Fibroblast of peridontal ligament (primary cell): ENCODE results near the gene UNC5B.

ENCODE experiments used
- DNase-seq: peaks from one replicate; pipeline ENCODE4 v3.0.0-alpha.2; 2010; ENCODE audit errors: extremely low read depth

The UNC5B gene

DNA sequence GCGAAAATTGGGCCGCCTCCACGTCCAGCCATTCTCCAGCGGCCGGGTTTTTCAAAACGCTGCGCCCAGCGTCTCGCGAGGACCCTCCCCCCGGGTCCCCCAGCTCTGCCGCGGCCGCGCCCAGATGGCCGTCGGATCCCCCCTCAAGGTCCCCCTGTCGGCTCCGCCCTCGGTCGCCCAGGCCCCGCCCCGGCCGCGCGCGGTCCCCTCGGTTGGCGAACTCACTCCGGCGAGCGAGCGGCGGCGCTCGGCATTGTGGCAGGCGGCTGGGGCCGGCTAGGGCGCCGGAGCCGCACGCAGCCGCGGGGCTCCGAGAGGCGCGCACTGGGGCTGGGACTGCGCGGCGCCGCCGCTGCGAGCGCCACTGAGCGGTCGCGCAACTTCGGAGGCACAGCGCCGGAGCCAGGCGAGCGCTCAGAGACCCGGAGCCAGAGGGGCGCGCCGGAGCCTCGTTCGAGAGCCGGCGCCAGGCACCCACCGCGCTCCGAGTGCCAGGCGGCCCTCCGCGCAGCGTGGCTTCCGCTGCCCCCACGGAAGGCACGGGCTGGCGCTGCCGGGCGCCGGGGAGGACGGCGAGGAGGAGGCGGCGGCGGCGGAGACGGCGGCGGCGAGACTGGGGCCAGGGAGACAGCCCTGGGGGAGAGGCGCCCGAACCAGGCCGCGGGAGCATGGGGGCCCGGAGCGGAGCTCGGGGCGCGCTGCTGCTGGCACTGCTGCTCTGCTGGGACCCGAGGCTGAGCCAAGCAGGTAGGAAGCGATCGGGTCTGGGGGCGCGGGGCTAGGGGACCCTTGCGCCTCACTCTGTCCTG is at the start of gene UNC5B:
UNC5B (plus strand) TSS at position 253 of the 809 bp plus-strand sequence; CDS start at position 669, 416 bp downstream.
- peak; percentile 76 for DNase-seq

GRCh38 chr10:71173466-71173865 is 38.9 kb upstream of the UNC5B start:
- DNase-seq = no peak

DNA sequence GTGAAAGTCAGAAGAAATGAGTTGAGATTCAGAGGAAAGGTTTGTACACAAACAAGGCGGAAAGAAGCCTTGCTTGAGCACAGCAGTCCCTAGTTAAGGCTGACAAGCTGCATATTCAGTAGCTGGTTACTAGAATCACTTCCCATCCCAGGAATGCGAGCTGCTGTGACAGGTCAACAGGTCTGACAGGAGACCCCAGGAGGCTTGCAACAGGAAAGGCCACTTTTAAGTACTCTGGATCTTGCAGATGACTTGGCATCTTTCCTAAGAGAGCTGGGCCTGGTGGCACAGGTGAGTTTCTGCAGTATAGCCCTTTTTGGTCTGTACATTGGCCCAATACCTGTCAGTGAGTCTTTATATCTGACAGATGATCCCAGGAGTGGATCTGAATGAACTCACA is 35.7 kb upstream of the UNC5B start:
- no peak for DNase-seq

DNA sequence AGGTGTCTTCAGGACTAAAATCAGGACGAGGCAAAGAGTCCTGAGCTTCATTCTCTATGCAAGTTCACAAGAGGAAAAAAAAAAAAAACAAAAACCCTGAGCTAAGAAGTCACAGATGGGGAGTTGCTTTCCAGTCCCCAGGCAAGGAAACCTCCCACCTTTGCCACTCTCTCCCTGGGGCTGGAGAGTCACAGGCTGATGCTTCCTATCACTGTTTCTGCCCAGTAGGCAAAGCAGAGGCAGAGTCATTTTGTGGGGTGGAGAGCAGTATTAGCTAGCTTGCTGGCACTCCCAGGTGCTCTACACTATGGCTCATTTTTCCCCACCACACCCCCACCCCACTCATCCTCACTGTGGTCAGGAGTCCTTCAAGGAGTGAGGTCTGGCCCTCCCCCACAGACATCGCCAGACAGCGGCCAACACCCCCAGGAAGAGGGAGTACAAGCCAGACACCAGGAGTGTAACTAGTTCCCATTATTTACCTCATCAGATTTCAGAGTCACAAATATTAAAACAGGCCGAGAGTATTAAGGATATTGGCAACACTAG is 34.6 kb upstream of the UNC5B start:
- no peak for DNase-seq

- DNase-seq = no peak
Observed at GRCh38 chr10:71178880-71179279, 33.5 kb upstream of the UNC5B start.

DNA sequence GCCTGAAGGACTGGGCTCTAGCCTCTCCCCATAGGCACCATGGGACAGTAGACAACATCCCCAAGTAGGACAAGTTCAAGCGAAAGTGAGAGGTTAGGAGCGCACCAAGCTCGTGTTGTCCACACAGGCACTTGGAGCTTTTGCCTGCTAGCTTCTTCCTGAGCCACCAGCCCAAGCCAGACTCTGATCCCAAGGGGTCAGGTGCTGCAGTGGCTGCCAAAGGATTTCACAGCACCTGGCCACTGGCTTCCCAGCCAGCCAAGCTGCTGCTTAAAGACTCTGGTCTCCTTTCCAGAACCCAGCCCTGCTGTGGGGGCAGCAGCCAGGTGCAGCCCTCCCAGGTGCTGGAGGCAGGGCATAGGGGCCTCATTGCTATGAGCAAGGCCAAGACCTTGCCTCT is 33.0 kb upstream of the UNC5B start:
- DNase-seq = no peak

GRCh38 chr10:71184421-71184820 is 27.9 kb upstream of the UNC5B start:
- no peak for DNase-seq

DNA sequence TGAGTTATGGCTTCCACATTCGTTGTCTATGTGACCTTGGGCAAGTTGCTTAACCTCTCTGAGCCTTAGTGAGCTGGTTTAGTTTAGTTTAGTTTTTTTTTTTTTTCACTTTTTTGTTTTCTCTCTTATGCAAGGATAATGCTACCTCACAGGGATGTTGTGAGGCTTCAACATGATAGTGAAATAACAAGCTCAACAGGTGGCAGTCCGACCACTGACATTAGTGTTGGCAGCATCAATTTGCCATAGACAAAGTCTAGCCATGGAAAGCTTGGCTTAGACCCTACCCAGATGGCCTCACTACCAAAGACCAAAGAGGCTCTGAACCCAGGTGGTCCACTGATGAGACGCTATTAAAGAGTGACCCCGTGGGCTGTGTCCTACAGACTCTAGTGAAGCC is 27.2 kb upstream of the UNC5B start:
- DNase-seq = no peak

- DNase-seq = no peak
Observed at GRCh38 chr10:71187197-71187596, 25.2 kb upstream of the UNC5B start.

GRCh38 chr10:71187600-71187999 is 24.8 kb upstream of the UNC5B start:
- DNase-seq = no peak

DNA sequence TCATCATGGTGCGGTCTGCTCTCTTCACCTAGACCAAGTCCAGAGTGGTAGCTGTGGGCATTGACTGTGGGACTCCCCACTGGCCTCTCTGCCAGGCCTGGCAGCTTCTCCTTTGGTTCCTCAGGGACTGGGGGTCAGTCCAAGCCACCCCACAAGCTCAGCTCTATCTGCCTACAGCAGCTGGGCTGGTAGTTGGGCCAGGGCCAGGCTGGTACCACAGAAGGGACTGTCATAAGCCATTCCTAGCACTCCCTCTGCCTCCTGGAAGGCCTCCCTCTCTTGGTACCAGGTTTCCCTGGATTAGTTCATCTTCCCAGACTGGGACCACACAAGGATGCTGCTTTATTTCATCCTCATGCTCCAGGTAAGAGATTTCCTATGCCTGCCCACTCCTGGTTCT is 24.2 kb upstream of the UNC5B start:
- DNase-seq = no peak

GRCh38 chr10:71191019-71191418 is 21.4 kb upstream of the UNC5B start:
- no peak for DNase-seq

- DNase-seq = no peak
Observed at GRCh38 chr10:71191551-71192076, 20.8 kb upstream of the UNC5B start.

DNA sequence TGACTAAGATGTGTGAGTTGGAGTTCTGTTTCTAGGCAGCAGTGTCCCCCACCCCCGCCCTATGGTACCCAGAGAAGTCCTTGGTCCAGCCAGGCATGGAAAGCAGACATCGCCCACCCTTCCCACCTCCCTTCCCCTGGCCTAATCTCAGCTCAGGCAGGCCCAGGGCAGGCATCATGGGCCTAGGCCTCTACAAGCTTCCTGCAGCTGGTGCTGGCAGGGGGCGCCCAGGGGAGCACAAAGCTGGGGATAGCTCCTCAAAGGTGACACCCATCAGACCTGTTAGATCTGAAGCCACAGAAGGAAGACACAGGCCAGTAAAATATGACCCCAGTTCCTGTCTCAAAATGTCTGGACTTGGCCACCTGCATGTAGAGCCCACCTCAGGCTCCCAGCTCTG is 18.9 kb upstream of the UNC5B start:
- DNase-seq = no peak

- no peak for DNase-seq
Observed at GRCh38 chr10:71197955-71198354, 14.4 kb upstream of the UNC5B start.

DNA sequence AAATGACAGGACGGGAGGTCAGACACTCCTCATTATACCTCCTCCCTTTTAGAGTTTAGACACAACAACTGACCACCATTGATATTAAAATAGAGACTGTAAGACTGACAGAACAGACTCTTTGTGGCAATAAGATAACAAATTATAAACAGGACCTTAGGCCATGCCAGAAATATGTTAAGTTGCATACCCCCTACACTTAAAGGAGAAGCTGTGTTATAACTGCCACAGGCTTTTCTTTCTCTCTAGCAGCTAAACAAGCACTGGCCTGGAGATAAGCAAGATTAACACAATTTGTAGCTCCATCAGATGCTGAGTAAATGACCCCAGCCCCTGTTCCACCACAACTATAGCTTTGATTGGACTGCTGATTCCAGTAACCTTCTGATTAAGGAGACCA is 10.5 kb upstream of the UNC5B start:
- DNase-seq = no peak

GRCh38 chr10:71202314-71202713 is 10.1 kb upstream of the UNC5B start:
- DNase-seq = no peak

GRCh38 chr10:71203124-71203523 is 9.2 kb upstream of the UNC5B start:
- no peak for DNase-seq

DNA sequence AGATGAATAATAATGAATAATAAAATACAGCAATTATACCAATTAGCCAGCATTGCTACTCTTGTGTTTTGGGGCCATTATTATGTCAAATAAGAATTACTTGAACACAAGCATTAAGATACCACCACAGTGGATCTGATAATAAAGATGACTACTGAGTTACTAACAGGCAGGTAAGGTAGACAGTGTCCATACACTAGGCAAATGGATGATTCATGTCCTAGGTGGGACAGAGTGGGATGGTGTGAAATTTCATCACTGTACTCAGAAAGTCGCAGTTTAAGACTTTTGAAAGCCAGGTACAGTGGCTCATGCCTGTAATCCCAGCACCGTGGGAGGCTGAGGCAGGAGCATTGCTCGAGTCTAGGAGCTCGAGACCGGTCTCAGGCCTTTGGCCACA is 8.7 kb upstream of the UNC5B start:
- DNase-seq = no peak

DNA sequence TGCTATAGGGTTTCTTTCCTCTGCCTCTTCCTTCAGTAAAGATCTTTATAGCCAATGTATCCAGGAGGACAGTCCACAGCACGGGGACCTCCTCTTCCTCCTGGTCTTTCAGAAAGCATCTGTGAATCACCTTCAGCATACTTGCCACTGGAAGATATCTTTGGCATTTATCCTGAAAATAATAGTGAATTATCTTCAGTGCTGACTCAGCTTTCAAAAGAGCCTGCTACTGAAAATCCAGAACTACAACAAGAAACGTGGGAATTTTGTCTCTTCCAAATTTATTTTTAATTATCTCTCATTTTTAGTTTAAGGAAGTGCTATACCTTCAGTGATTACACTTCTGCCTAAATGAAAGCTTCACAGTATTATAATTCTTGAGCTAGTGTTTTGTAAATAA is 7.6 kb upstream of the UNC5B start:
- no peak for DNase-seq

- no peak for DNase-seq
Observed at GRCh38 chr10:71205468-71205867, 6.9 kb upstream of the UNC5B start.

- DNase-seq = no peak
Observed at GRCh38 chr10:71206911-71207310, 5.5 kb upstream of the UNC5B start.

- DNase-seq = no peak
Observed at GRCh38 chr10:71207578-71207977, 4.8 kb upstream of the UNC5B start.

DNA sequence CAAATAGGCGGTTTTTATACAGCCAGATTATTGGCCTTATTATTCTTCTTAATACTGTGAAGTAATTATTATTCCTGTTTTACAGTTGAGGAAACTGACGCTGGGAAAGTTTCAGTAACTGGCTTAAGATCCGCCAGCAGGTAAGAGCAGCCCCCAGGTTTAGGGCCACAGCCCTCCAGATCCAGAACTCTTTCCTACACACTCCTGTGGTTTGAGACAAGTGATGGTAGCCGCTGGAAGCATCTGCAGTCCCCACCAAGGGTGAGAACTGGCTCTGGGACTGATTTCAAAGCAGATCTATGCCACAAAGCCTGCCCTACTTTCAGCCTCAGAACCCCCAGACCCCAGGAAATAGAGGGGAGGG is 3.0 kb upstream of the UNC5B start:
- DNase-seq = no peak
